GM21390 (cell line): Measurements from ENCODE around the gene HEPACAM.

Experiments
- ATAC-seq: cut with Tn5 transposase; IDR thresholded peaks from one replicate; pipeline ENCODE4 v1.9.1; 2021; ENCODE audit not compliant: unreplicated experiment

Gene HEPACAM

GRCh38 chr11:124886978-124887666, 48.7 kb downstream of the HEPACAM start:
- no peak for ATAC-seq

DNA sequence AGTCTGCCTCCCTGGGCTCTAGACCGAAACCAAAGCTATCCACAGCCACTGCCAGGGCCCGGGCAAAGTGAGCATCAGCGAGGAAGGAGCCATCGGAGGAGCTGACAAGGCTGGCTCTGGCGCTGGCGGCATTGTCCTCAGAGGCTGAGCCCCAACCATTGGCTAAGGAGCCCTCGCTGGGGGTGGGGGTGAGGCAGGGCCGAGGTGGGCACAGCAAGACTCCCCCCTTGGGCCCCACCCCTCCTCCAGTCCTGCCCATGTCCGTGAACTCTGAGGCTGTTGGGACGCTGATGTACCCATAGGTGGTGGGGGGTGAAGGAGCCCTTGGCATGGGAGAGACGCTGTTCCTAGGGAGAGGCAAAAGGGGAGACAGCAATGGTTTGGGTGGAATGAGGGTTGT, 49.4 kb downstream of the HEPACAM start:
- ATAC-seq = no peak

DNA sequence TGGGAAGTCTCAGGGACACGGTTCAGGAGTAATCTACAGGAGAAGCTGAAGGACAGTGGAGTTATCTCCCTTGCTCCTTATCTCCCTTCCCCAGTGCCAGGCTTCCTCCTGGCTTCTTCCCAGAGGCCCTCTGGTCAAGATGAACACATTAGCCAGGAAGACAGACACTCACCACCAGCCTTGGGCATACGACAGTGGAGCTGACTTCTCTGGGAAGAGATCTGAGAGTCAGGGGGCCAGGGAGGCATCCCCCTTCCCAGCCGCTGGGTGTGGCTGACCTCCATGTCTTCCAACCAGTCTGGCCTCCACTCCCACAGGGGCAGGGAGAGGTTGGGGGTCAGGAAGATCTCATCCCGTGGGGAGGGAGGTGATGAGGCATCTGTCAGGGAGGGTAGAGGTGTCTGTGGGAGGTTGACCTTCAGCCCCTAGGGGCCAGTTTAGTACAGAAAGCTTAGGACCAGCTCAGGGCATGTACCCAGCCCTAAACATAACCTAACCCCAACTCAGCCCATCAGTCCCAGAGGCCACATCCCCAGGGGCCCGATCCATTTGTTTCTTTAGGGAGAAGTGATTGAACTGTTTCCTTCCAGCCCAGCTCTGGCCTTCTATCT, 50.9 kb downstream of the HEPACAM start:
- ATAC-seq = no peak

- ATAC-seq = no peak
Measured at GRCh38 chr11:124884340-124884739, 51.5 kb downstream of the HEPACAM start.

DNA sequence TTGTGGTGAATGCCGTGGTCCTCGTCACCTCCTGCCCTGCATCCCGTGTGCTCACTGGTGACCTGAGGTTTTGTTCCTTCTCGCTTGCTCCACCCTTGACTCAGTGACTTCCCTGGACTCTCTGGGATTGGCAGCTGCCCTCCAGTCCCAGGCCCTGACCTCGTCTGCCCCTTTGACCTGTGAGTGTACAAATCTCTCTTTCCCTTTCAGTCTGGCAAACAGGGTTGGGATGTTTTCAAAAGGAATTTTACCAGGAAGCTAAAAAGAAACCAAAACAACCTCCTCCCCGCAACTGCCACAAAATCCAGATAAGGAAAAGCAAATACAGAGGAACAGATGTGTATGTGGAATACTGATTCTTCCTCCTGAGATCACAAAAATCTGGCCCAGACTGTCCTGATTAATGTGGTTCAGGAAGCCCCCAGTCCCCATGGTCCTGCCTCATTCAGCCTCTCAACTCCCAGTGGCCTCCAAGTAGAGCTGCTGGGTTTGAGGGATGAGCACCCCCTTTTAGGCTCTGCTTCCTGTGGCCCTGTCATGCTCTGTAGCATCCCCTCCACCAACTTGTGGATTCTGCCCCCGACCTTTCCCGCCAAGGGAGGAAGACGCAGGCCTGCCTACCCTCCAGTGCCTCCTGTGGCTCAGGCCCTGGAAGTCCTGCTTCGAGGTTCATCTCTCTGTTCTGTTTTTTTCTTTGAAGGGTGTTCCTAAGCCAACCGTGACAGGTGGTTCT, 53.3 kb downstream of the HEPACAM start:
- no peak for ATAC-seq

GRCh38 chr11:124880958-124881357, 54.9 kb downstream of the HEPACAM start:
- ATAC-seq = no peak

DNA sequence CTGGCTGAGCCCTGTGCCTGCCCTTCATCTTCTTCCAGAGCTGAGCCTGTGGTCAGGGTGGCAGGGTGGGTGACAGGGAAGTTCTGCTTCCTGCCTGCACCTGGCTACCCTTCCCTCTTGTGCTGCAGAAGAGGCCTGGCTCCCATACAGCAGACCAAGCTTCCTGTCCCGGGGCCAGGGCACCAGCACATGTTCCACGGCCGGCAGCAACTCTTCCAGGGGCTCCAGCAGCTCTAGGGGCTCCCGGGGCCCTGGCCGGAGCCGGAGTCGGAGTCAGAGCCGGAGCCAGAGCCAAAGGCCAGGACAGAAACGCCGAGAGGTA, 55.6 kb downstream of the HEPACAM start:
- no peak for ATAC-seq

DNA sequence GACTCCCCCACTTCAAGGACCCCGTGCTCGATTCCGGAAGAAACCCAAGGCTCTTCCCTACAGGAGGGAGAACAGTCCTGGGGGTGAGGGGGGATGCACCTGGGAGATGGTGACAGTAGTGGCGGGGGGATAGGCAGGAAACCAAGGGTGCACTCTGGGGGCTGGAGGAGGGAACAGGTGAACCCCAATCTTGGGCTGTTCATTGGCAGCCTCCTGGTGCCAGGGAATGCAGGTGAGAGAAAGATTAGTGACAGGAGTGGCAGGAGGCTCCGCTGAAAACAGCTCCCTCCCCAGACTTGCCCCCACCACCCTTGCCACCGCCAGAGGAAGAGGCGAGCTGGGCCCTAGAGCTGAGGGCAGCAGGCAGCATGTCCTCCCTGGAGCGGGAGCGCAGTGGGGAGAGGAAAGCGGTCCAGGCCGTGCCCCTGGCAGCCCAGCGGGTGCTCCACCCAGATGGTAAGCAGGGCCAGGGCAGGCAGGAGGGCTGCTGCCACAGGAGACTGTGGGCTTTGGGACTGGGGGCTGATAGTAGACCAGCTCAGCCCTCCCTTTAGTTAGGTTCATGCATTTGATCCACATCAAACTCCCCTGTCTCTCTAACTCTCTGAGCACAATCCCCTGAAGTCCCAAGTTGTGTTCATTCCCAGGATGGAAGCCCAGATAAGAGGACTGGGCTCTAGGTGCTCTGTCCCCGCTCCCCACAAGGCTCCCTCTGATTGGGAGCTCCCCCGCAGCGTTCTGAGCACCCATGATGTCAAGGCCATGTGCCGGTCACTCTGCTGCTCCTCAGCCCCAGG, 56.2 kb downstream of the HEPACAM start:
- no peak for ATAC-seq

DNA sequence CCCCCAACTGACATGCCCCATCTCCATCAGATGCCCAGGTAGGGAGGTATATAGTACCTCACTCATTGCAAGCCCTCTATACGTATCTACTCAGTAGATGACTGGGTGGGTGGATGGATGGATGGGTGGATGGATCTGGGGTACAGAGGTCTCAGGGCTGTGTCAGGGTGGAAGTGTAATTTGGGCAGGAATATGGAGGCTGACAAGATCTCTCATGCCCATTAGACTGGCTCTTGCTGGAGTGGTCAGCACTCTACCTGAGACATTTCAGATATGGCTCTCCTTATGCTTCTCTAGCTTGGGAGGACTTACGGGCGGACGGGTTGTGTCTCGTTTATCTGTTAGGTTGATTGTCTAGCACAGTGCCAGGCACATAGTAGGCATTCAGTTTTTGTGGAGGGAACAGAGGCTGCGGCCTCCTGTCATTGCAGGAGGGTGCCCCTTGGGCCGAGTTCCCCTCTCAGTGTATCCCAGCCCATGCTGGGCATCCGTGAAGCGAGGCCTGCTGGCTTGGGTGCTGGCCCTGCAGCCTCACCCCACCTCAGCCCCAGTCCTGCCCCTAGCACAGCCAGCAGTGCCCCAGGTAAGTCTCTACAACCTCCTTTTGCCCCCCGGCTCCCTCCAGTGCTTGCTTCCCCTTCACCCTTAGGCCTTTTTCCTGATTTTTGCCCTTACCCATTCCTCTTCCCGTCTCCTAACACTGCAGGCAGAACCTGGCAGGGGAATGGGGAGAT, 56.9 kb downstream of the HEPACAM start:
- no peak for ATAC-seq

DNA sequence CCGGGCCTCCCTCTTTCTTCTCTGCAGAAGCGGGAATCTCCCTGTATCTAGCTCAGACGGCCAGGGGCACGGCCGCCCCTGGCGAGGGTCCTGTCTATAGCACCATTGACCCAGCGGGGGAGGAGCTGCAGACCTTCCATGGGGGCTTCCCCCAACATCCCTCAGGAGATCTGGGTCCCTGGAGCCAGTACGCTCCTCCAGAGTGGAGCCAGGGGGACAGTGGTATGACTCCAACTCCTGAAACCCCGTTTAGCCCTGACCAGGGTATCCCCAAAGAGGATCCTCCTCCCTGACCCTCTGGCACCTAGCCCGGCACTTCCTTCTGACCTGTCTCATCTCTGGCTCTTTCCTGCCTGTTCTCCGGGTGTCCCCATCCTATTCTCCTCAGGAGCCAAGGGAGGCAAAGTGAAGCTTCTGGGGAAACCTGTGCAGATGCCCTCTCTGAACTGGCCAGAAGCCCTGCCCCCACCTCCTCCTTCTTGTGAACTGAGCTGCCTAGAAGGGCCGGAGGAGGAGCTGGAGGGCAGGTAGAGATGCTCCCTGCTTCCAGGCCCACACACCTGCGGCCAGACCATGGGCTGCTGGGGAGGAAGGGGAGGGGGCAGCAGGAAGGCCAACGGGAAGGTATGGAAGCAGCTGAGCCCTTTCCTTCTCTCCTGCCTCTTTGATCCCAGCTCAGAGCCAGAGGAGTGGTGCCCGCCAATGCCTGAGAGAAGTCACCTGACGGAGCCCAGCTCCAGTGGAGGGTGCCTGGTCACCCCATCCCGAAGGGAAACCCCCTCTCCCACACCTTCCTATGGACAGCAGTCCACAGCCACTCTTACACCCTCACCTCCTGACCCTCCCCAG, 57.7 kb downstream of the HEPACAM start:
- no peak for ATAC-seq

- ATAC-seq = no peak
Measured at GRCh38 chr11:124877631-124877909, 58.3 kb downstream of the HEPACAM start.

DNA sequence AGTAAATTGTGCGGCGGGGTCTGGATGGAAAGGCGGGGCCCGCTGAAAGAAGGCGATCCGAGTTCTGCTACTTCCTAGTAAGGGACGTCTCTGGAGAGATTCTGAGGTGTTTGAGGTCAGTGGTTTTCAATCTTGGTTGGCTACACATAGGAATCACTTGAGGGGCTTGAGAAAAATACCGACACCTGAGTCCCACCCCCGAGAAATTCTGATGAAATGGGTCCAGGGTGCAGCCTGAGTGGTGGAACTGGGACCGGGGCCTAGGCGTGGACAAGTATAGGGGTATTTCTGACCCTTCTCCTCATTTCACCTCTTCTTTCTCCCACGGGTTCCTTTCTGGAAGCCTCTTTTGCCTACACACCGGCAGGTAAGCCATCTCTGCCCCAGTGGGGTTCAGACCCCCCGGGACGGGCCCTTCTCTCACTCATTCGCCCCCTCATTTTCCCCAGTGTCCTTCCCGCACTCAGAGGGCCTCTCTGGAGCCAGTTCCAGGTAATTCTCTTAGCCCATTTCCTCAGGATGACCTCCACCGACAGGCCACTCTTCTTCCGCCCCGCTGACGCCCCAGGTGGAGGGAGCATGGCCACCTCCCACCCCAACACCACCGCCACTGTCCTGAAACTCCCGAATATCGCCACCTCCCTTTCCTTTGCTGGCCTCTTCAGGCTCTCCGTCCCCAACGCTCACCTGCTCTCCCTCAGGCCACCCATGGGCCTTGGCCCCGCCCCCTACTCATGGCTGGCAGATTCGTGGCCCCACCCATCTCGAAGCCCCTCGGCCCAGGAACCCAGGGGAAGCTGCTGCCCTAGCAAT, 58.8 kb downstream of the HEPACAM start:
- ATAC-seq = no peak

DNA sequence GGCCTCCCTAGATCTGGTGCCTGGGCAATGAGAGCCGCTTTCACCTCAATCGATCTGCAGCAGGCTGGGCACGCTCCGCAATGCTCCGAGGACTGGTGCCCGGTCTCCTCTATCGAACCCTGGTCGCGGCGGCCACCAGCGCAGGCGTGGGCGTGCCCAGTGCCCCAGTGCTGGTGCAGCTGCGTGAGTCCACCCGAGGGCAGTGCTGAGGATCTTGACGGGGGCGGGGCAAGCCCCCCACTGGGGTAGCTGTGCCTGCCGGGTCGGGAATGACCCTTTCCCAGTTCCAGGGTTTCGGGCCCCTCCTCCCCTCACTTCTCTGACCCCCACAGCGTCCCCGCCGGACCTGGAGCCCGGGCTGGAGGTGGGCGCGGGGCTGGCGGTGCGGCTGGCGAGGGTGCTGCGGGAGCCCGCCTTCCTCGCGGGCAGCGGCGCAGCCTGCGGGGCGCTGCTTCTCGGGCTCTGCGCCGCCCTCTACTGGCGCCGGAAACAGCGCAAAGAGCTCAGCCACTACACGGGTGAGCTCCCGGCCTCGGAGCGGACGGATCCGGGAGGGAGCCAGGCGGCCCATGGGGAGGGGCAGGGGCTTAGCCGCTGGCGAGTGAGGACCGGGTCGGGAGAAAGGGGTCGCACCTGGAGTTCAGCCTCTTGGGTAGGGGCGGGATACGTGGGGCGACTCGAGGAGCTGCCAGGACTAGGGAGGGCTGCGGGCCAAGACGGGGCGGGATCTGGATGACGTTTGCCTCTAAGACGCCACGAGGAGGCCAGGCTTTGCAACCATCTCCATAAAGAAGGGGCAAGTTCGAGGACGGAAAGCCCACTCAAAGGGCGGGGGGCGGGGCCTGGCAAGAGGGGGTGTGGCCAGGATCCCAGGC, 59.7 kb downstream of the HEPACAM start:
- ATAC-seq = peak; percentile 97

- ATAC-seq = no peak
Measured at GRCh38 chr11:124875401-124875800, 60.4 kb downstream of the HEPACAM start.

- ATAC-seq = no peak
Measured at GRCh38 chr11:124874571-124875255, 61.1 kb downstream of the HEPACAM start.

DNA sequence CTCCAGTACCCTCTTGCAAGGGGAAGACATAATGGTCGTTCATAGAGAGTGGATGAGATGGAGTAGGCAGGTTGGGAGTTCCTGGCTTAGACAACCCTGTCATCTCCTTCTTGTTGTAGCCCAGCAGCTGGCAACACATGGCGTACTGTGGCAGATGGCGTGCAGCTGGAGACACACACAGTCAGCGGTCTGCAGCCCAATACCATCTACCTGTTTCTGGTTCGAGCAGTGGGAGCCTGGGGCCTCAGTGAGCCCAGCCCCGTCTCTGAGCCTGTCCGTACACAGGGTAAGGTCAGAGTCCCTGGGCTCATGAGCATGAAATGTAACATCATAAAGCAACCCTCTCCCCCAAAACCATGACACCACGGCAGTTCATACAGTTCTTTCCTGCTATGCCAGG, 61.9 kb downstream of the HEPACAM start:
- no peak for ATAC-seq

- no peak for ATAC-seq
Measured at GRCh38 chr11:124872741-124873140, 63.1 kb downstream of the HEPACAM start.

DNA sequence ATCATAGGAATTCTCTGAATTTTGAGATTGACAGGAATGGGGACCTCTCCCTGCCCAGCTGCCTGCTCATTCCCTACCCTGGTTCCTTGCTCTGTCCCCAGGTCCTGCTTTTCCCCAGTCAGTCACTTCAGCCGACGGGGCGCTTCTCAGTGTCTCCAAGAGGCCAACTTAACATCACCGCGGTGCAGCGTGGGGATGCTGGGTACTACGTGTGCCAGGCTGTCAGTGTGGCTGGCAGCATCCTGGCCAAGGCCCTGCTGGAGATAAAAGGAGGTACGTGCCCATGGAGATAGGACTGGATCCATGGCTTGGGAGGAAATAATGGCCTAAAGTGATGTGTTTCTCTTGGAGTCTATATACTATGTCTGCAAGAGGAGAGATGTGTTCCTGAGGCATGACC, 63.6 kb downstream of the HEPACAM start:
- ATAC-seq = no peak
